Stomach smooth muscle (tissue), 2 donors: ENCODE results near the gene OTUB1.

Experiments
- H3K27ac ChIP-seq: one replicate; pipeline ENCODE4 v1.7.0; 2013; ENCODE audit warnings: mild to moderate bottlenecking, low read length, inconsistent platforms
- H3K27me3 ChIP-seq, 2 donors: one replicate each; pipeline ENCODE4 v1.7.0; 2013; ENCODE audit warnings: low read length in 2 of 2; ENCODE audit not compliant: insufficient read depth in 2 of 2, control insufficient read depth in 1 of 2
- H3K36me3 ChIP-seq, 2 donors: one replicate each; pipeline ENCODE4 v1.7.0; 2013; ENCODE audit warnings: low read length in 2 of 2; ENCODE audit not compliant: control insufficient read depth in 2 of 2, insufficient read depth in 2 of 2
- H3K4me1 ChIP-seq: one replicate; pipeline ENCODE4 v1.7.0; 2013; ENCODE audit warnings: low read length; ENCODE audit not compliant: control insufficient read depth, insufficient read depth
- H3K4me3 ChIP-seq, 2 donors: one replicate each; pipeline ENCODE4 v1.7.0; 2013; ENCODE audit warnings: low read length in 2 of 2
- H3K9ac ChIP-seq, 2 donors: one replicate each; pipeline ENCODE4 v1.7.0; 2013; ENCODE audit warnings: low read length in 2 of 2, mild to moderate bottlenecking in 1 of 2
- H3K9me3 ChIP-seq, 2 donors: one replicate each; pipeline ENCODE4 v1.7.0; 2013; ENCODE audit warnings: low read length in 2 of 2; ENCODE audit not compliant: control insufficient read depth in 2 of 2
- donor health status: healthy.
- donor health status: Pancreatic carcinoma.

Gene OTUB1

GRCh38 chr11:64015935-64016845, 30.0 kb downstream of the OTUB1 start:
- no peak overlapping the region for H3K27ac ChIP-seq
- no peaks in the 10 kb centered on the region for H3K27me3 ChIP-seq
- H3K9ac ChIP-seq, result no peak overlapping the region
- H3K9me3 ChIP-seq, result no peaks in the 10 kb centered on the region
- no peak overlapping the region for H3K4me3 ChIP-seq
- H3K4me1 ChIP-seq, result no peaks in the 10 kb centered on the region
- no peaks in the 10 kb centered on the region for H3K36me3 ChIP-seq

GRCh38 chr11:64017945-64018224, 31.6 kb downstream of the OTUB1 start:
- Histone ChIP-seq H3K27me3 (no peaks in the 10 kb centered on the region), H3K4me1 (no peaks in the 10 kb centered on the region), H3K36me3 (no peaks in the 10 kb centered on the region)

DNA sequence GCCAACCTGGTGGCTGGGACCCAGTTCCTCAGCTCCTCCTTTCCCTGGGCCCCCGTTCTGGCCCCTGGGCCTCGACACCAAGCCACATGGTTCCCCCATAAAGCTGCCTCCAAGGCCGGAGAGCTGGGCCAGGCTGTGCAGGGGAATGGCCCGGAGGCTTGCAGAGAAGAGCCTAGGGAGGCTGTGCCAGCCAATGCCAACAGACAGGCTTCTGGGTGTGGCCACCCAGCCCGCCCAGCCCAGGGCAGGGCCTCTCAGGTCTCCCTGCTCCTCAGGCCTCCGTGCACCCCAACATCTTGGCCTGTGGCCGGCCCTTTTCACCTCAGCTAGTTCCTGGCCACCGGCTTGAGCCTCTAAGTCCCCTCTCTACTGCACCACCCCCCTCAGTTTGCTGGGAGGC, 32.1 kb downstream of the OTUB1 start:
- Histone ChIP-seq H3K4me3 (no peak overlapping the region), H3K36me3 (no peaks in the 10 kb centered on the region), H3K9ac (no peak overlapping the region), H3K9me3 (no peaks in the 10 kb centered on the region), H3K27me3 (no peaks in the 10 kb centered on the region), H3K27ac (no peak overlapping the region), H3K4me1 (no peaks in the 10 kb centered on the region)

More at GRCh38 chr11:64017945-64018224, 31.6 kb downstream of the OTUB1 start:
- no peak overlapping the region for H3K4me3 ChIP-seq
- no peaks in the 10 kb centered on the region for H3K9me3 ChIP-seq
- H3K27ac ChIP-seq, result no peak overlapping the region
- no peak overlapping the region for H3K9ac ChIP-seq

DNA sequence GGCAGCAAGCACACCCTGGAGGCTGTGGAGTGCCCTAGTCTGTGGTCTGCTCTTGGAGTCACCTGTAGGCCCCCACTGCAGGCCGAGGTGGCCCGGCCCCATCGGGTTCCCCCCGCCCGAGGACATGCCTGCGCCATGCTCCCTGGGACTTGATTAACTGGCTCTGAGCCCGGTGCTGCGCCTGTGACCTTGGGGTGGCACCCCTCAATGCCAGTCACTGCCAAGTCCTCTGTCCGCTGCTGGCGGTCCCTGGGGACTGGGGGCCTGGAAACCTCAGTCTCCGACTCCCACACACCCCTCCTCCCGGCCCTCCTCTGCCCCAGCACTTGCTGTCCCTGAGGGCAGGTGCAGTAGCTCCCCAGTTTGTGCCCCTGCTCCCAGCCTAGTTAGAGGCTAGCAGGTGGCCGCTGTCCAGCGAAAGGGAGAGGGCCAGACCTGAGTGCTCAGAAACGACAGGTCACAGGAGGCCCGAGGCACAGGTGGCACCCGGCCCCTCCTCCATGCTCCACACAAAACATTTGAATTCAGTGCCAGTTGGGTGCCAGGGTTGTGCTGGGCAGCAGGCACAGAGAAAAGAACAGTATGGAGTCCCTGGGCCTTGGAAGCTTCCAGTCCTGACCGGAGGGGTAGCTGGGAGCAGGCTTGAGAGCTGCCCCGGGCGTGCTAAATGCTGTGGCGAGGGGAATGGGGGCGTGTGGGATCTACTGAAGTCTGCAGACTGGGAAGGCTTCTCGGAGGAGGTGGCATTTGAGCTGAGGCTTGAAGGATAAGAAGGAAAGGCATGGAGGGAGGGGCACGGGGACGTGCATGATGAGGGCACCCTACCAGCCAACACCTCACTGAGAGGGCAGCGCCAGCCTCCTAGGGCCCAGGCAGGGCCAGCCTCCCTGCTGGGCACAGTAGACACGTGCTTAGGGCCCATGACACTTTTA, 33.1 kb downstream of the OTUB1 start:
- H3K4me1 ChIP-seq, result no peaks in the 10 kb centered on the region
- no peaks in the 10 kb centered on the region for H3K36me3 ChIP-seq
- no peaks in the 10 kb centered on the region for H3K9me3 ChIP-seq
- no peak overlapping the region for H3K9ac ChIP-seq
- H3K27me3 ChIP-seq, result no peaks in the 10 kb centered on the region
- no peak overlapping the region for H3K4me3 ChIP-seq
- no peak overlapping the region for H3K27ac ChIP-seq

DNA sequence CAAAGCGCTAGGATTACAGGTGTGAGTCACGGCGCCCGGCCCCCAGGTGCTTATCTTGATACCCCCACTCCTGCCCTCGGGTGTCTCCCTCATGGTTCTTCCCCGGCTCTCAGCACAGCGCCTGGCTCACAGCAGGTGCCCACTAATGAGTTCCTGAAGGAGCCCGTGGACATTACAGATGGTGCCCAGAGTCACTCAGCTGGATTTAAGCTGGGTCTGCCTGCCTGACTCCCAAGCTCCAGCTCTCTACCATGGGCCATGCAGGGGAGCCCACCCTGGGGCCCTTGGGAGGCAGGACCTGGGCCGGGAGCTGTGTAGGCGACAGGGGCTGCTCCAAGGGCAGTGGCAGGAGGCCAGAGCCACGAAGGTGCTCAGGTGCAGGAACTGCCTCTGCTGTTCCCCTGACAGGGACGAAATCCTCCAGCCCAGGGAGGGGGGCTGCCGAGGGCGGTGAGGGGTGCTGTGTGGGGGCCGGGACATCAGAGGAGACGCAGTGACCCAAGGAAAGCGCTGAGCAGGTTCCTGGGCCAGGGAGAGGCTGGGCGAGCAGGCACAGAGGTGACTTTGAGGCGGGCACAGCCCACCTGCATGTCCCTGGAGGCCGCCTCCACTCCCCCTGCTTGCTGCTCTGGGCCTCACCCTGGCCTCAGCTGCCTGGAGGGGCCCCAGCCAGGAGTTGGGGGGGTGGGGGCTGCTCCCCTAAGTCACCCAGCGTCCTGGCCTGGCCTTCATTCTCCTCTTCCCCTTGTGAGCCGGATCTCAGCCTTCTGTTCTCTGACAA, 34.9 kb downstream of the OTUB1 start:
- Histone ChIP-seq H3K4me1 (no peaks in the 10 kb centered on the region), H3K27me3 (no peaks in the 10 kb centered on the region), H3K9ac (no peak overlapping the region), H3K4me3 (no peak overlapping the region), H3K27ac (no peak overlapping the region), H3K36me3 (no peaks in the 10 kb centered on the region), H3K9me3 (no peaks in the 10 kb centered on the region)

DNA sequence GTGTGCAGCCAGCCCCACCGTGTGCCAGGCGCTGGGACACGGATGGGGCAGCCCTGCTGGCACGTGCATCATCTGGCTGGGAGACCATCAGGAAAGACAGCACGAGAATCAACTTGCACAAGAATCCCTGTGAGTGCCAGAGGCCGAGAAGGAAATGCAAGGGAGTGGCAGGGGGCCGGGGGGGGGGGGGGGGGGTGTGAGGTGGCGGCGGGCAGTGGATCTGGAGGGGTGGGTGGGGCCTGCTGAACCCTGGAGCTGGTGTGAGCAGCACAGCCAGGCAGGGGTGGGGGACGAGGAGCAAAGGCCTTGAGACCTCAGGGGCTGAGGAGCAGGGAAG, 35.5 kb downstream of the OTUB1 start:
- no peaks in the 10 kb centered on the region for H3K4me1 ChIP-seq
- H3K4me3 ChIP-seq, result no peak overlapping the region
- no peak overlapping the region for H3K27ac ChIP-seq
- H3K9ac ChIP-seq, result no peak overlapping the region
- no peaks in the 10 kb centered on the region for H3K9me3 ChIP-seq
- no peaks in the 10 kb centered on the region for H3K27me3 ChIP-seq
- no peaks in the 10 kb centered on the region for H3K36me3 ChIP-seq

GRCh38 chr11:64022125-64022784, 36.0 kb downstream of the OTUB1 start:
- no peak overlapping the region for H3K4me3 ChIP-seq
- no peaks in the 10 kb centered on the region for H3K27me3 ChIP-seq
- H3K27ac ChIP-seq, result no peak overlapping the region
- H3K4me1 ChIP-seq, result no peaks in the 10 kb centered on the region
- no peaks in the 10 kb centered on the region for H3K36me3 ChIP-seq
- no peak overlapping the region for H3K9ac ChIP-seq
- no peaks in the 10 kb centered on the region for H3K9me3 ChIP-seq

DNA sequence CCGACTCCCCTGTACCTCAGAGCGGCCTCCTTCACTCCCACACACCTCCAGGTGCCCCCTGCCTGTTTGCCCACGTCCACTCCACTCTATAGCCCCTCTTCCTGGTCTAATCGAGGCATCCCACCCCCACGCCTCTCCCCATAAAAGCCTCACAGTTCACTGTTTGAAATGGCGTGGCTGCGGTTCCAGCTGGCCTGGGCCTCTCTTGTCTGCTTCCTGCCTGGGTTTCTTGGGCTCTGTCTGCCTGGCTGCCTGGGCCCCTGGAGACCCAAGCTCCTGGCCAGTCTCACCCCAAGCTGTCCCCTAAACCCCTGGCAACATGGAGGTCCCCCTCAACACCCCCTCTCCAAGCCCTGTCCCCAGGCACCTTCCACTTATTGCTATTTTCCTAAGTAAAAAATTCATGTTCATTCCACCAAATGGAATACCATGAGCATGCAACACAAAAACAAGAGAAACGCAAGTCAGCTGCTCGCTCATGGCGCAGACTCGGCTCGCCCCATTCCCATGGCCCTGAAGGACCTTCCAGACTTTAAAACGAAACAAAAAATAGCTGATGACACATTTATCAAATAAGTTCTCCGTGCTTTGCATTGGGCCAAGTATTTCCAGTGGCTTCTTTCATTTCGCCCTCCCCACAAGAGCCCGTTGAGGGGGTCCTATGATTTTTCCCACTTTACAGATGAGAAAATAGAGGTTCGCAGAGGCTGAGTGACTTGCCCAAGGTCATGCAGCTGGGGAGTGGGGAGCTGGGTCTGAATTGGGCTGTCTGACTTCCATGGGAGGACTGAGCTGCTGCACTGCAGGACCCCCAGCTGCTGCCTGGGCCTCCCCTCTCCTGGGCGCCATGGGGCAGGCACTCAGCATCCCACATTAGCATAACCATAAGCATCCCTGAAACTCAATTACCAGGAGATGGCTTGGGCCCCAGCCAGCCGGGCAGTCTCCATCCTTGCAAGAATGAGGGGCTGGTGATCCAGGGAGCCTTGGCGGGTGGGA, 37.8 kb downstream of the OTUB1 start:
- no peaks in the 10 kb centered on the region for H3K9me3 ChIP-seq
- no peak overlapping the region for H3K27ac ChIP-seq
- H3K4me3 ChIP-seq, result no peak overlapping the region
- no peaks in the 10 kb centered on the region for H3K27me3 ChIP-seq
- no peaks in the 10 kb centered on the region for H3K36me3 ChIP-seq
- peaks cover 12% of the 10 kb centered on the region for H3K4me1 ChIP-seq
- no peak overlapping the region for H3K9ac ChIP-seq

DNA sequence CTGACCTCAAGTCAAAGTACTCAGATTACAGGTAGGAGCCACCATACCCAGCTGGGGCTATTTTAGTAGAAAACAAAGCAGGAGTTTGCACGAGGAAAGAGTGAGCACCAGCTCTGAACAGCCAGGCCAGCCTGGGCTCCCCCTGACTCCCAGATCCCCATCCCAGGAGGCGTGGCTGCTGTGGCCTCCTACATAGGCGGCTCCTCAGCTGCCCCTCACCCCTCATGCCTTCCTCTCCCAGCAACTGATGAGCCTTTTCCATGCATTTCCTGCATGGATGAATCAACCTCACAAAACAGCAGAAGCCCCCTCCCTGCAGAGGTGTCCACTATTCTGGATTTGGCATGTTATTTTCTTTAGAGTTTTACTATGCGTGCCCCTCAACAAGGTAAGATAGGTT, 39.0 kb downstream of the OTUB1 start:
- Histone ChIP-seq H3K4me3 (no peak overlapping the region), H3K27me3 (no peaks in the 10 kb centered on the region), H3K9ac (no peak overlapping the region), H3K9me3 (no peaks in the 10 kb centered on the region), H3K27ac (no peak overlapping the region), H3K36me3 (no peaks in the 10 kb centered on the region), H3K4me1 (peaks cover 12% of the 10 kb centered on the region)
